ENCODE measurements around the gene UQCR11. TPM values are rescaled to one million over a fixed set of nuclear protein-coding genes. Genes with fewer than 3 reads are reported as not detected.

Gene UQCR11
- total and polyA plus RNA-seq, 7 donors = 81.1 to 339 (median 158) TPM

DNA sequence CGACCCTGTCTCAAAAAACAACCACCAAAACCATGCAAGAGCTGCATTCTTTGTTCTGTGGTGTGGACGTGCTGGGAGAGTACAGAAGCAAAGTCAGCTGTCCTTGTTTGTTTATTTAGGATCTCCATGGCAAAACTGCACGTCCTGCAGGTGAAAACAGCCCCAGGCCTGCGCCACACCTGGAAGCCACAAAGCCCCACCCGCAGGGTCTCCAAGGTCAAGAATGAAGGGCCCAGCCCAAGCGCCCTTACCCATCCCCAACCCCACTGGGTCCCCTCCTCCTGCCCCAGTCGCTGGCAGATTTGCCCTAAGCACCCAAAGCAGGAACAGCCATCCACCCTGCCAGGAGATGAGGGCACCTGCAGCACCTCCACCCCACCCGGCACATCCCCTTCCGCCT is 23.1 kb downstream of the UQCR11 start:
- TF ChIP-seq, protein P1, sequence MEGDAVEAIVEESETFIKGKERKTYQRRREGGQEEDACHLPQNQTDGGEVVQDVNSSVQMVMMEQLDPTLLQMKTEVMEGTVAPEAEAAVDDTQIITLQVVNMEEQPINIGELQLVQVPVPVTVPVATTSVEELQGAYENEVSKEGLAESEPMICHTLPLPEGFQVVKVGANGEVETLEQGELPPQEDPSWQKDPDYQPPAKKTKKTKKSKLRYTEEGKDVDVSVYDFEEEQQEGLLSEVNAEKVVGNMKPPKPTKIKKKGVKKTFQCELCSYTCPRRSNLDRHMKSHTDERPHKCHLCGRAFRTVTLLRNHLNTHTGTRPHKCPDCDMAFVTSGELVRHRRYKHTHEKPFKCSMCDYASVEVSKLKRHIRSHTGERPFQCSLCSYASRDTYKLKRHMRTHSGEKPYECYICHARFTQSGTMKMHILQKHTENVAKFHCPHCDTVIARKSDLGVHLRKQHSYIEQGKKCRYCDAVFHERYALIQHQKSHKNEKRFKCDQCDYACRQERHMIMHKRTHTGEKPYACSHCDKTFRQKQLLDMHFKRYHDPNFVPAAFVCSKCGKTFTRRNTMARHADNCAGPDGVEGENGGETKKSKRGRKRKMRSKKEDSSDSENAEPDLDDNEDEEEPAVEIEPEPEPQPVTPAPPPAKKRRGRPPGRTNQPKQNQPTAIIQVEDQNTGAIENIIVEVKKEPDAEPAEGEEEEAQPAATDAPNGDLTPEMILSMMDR (IDR thresholded peaks at IDR 0.05) = no peak
- TF ChIP-seq POLR2A (IDR thresholded peaks at IDR 0.05) (no peak), POLR2AphosphoS5 (IDR thresholded peaks at IDR 0.05) (no peak), EP300 (IDR thresholded peaks at IDR 0.05) (no peak)
- WGBS, 2 donors = 52 to 82% methylated on average over 9 of the region's 9 CpGs
- no peak for DNase-seq
- H3K9me3 ChIP-seq = no peaks in the 10 kb centered on the region
- no peak overlapping the region for H3K27ac ChIP-seq
- no peak overlapping the region for H3K4me3 ChIP-seq
- intact Hi-C loops (cut with DNase I) = no loop called here
- peaks cover 18 to 76% (median 48%) of the 10 kb centered on the region in 4 donors for H3K36me3 ChIP-seq
- no peaks in the 10 kb centered on the region for H3K27me3 ChIP-seq
- H3K4me1 ChIP-seq = peaks cover 0 to 3% (median 0%) of the 10 kb centered on the region in 4 donors

DNA sequence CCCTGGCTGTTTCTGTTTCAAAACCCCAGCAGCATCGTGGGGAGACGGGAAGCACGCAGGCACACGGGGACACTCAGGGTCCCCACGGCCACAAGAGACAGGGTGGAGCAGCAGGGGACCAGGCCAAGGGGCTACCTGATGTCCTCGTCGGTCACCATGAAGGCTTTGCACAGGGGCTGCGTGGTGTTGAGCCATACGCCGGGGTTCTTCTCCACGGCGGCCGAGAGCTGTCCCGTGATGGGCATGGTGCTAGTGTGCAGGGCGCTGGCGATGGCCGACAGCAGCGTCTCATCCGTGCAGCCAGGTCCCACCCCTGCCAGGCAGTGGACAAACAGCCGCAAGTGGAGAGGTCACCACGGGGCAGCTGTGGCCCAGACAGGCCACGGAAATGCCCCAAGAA is 24.3 kb downstream of the UQCR11 start:
- no peak for TF ChIP-seq EP300 (IDR thresholded peaks at IDR 0.05)
- no peak for TF ChIP-seq POLR2AphosphoS5 (IDR thresholded peaks at IDR 0.05)
- TF ChIP-seq, protein P1 (IDR thresholded peaks at IDR 0.05) = no peak
- TF ChIP-seq POLR2A (IDR thresholded peaks at IDR 0.05) = no peak
- H3K4me3 ChIP-seq = no peak overlapping the region
- no peaks in the 10 kb centered on the region for H3K27me3 ChIP-seq
- intact Hi-C loops (cut with DNase I) = no loop called here
- H3K36me3 ChIP-seq = peaks cover 18 to 86% (median 48%) of the 10 kb centered on the region in 4 donors
- no peaks in the 10 kb centered on the region for H3K9me3 ChIP-seq
- no peaks in the 10 kb centered on the region for H3K4me1 ChIP-seq
- no peak for DNase-seq
- 96 to 97% methylated on average over 22 of the region's 22 CpGs for WGBS, 2 donors
- no peak overlapping the region for H3K27ac ChIP-seq

DNA sequence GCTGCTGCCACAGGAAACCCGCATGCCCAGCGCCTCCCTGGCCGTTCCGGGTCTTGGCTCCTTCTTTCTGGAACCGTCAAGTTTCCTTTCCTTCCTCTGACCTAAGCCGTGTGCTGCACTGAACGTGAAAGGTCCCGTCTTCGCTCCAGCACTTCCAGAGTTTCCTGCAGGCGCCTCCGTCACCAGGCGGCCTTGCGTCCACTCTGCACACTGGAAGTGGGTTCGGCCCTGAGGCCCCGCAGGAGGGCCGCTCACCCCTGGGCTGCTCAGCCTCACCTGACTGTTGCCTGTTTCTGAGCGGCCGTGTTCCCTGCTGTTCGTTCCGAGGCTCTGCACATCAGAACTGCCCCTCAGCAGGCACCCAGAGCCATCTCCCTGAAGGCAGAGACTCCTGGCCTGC is 24.9 kb downstream of the UQCR11 start:
- intact Hi-C loops (cut with DNase I) = no loop called here
- Histone ChIP-seq H3K36me3 (peaks cover 18 to 83% (median 48%) of the 10 kb centered on the region in 4 donors), H3K4me3 (no peak overlapping the region), H3K9me3 (no peaks in the 10 kb centered on the region), H3K27ac (no peak overlapping the region), H3K27me3 (no peaks in the 10 kb centered on the region), H3K4me1 (no peaks in the 10 kb centered on the region)
- 94 to 95% methylated on average over 20 of the region's 20 CpGs for WGBS, 2 donors
- DNase-seq = no peak
- TF ChIP-seq, protein P1 (IDR thresholded peaks at IDR 0.05) = no peak
- no peak for TF ChIP-seq POLR2A (IDR thresholded peaks at IDR 0.05)
- TF ChIP-seq EP300 (IDR thresholded peaks at IDR 0.05) = no peak
- TF ChIP-seq POLR2AphosphoS5 (IDR thresholded peaks at IDR 0.05) = no peak

DNA sequence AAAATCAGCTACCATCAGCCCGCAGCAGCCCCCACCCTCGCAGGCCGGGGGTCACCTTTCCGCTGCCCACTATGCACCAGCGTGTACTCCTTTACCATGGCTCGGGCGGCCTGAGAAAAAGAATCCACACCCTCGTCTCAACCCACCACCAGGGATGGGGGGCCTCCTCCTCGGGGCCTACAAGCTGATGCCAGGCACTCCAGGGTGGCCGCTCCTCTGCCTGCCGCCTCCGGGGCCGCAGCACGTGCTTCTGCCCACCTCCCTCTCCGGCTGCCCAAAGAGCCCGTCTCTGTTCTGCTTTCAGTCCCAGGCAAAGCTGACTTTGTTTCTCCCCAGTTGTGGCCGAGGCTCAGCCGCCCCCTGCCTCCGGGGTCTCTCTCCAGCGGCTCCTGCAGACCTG is 26.0 kb downstream of the UQCR11 start:
- H3K36me3 ChIP-seq = peaks cover 18 to 76% (median 43%) of the 10 kb centered on the region in 4 donors
- H3K27ac ChIP-seq = no peak overlapping the region
- intact Hi-C loops (cut with DNase I) = no loop called here
- H3K4me1 ChIP-seq = no peaks in the 10 kb centered on the region
- no peaks in the 10 kb centered on the region for H3K27me3 ChIP-seq
- H3K9me3 ChIP-seq = no peaks in the 10 kb centered on the region
- TF ChIP-seq POLR2A (IDR thresholded peaks at IDR 0.05) (no peak), POLR2AphosphoS5 (IDR thresholded peaks at IDR 0.05) (no peak), EP300 (IDR thresholded peaks at IDR 0.05) (no peak)
- TF ChIP-seq, protein P1 (IDR thresholded peaks at IDR 0.05) = no peak
- no peak overlapping the region for H3K4me3 ChIP-seq
- DNase-seq = peak; percentile 64
- 96 to 97% methylated on average over 20 of the region's 20 CpGs for WGBS, 2 donors

All from sigmoid colon (tissue), 7 donors.